Measurements from ENCODE around the gene SLC17A1.

DNA sequence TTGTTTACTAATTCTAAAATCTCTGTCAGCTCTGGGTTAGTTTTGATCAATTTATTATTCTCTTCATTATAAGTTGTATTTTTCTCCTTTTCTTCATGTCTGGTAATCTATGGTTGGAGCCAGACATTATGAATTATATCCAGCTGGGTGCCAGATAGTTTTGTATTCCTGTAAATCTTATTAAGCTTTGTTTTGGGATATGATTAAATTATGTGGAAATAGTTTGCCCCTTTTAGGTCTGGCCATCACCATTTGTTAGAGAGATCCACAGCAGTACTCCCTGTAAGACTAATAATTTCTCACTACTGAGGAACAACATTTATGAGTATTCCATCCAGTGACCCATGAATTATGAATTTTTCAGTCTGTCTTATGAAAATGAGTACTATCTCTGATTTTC, 20.9 kb upstream of the SLC17A1 start:
- TF ChIP-seq POLR2AphosphoS5 (IDR thresholded peaks at IDR 0.05; ENCODE audit: insufficient read depth, low read depth, low read length) (no peak), EZH2 (IDR thresholded peaks at IDR 0.05; ENCODE audit: borderline replicate concordance, low read depth, low read length, severe bottlenecking) (no peak), FOS (IDR thresholded peaks at IDR 0.05; ENCODE audit: borderline replicate concordance, insufficient read depth, low read length) (no peak), POLR2A (IDR thresholded peaks at IDR 0.05; ENCODE audit: low read depth, low read length) (no peak), MYC (IDR thresholded peaks at IDR 0.05; ENCODE audit: low read depth, low read length) (no peak), JUN (IDR thresholded peaks at IDR 0.05; ENCODE audit: borderline replicate concordance, insufficient read depth, insufficient read length, low read depth) (no peak)
- TF ChIP-seq, protein P1, sequence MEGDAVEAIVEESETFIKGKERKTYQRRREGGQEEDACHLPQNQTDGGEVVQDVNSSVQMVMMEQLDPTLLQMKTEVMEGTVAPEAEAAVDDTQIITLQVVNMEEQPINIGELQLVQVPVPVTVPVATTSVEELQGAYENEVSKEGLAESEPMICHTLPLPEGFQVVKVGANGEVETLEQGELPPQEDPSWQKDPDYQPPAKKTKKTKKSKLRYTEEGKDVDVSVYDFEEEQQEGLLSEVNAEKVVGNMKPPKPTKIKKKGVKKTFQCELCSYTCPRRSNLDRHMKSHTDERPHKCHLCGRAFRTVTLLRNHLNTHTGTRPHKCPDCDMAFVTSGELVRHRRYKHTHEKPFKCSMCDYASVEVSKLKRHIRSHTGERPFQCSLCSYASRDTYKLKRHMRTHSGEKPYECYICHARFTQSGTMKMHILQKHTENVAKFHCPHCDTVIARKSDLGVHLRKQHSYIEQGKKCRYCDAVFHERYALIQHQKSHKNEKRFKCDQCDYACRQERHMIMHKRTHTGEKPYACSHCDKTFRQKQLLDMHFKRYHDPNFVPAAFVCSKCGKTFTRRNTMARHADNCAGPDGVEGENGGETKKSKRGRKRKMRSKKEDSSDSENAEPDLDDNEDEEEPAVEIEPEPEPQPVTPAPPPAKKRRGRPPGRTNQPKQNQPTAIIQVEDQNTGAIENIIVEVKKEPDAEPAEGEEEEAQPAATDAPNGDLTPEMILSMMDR (IDR thresholded peaks at IDR 0.05; ENCODE audit: extremely low read depth in 1 of 2, insufficient read depth in 1 of 2, low read depth in 1 of 2, low read length in 2 of 2): no peak
- TF ChIP-seq, protein P2, sequence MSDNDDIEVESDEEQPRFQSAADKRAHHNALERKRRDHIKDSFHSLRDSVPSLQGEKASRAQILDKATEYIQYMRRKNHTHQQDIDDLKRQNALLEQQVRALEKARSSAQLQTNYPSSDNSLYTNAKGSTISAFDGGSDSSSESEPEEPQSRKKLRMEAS (IDR thresholded peaks at IDR 0.05; ENCODE audit: insufficient read depth, insufficient read length): no peak

Measured in endothelial cell of umbilical vein (primary cell).